Parathyroid adenoma (tissue), 2 donors: ENCODE measurements around the gene DPPA2.

Source experiments
- H2AFZ ChIP-seq: fragments of 300-600 bp; sonication (generic); one replicate; pipeline ENCODE4 v1.7.0; 2017; ENCODE audit warnings: antibody characterized with exemption, mild to moderate bottlenecking
- H3K27ac ChIP-seq: fragments of 300-600 bp; sonication (generic); one replicate; pipeline ENCODE4 v1.7.0; 2017
- H3K27me3 ChIP-seq: fragments of 300-600 bp; sonication (generic); one replicate; pipeline ENCODE4 v1.7.0; 2017; ENCODE audit warnings: low read length; ENCODE audit not compliant: control insufficient read depth, insufficient read depth
- H3K36me3 ChIP-seq: fragments of 300-600 bp; sonication (generic); one replicate; pipeline ENCODE4 v1.7.0; 2017; ENCODE audit warnings: low read length; ENCODE audit not compliant: control insufficient read depth, insufficient read depth
- H3K4me1 ChIP-seq: fragments of 300-600 bp; sonication (generic); one replicate; pipeline ENCODE4 v1.7.0; 2017; ENCODE audit warnings: control low read depth
- H3K4me2 ChIP-seq: fragments of 300-600 bp; sonication (generic); one replicate; pipeline ENCODE4 v1.7.0; 2017; ENCODE audit warnings: low read length
- H3K4me3 ChIP-seq: fragments of 300-600 bp; sonication (generic); one replicate; pipeline ENCODE4 v1.7.0; 2017; ENCODE audit warnings: low read depth, low read length
- H3K79me2 ChIP-seq: fragments of 300-600 bp; sonication (generic); one replicate; pipeline ENCODE4 v1.7.0; 2017; ENCODE audit warnings: control low read depth
- H3K9ac ChIP-seq: fragments of 300-600 bp; sonication (generic); one replicate; pipeline ENCODE4 v1.7.0; 2017; ENCODE audit warnings: mild to moderate bottlenecking
- H3K9me3 ChIP-seq: fragments of 300-600 bp; sonication (generic); one replicate; pipeline ENCODE4 v1.7.0; 2017; ENCODE audit warnings: low read length; ENCODE audit not compliant: control insufficient read depth
- CTCF ChIP-seq: fragments of 300-600 bp; sonication (generic); IDR thresholded peaks from one replicate; pipeline ENCODE4 v1.7.0; 2017; ENCODE audit warnings: antibody characterized with exemption, mild to moderate bottlenecking
- donor health status: primary hyperparathyroidism.

Gene DPPA2

DNA sequence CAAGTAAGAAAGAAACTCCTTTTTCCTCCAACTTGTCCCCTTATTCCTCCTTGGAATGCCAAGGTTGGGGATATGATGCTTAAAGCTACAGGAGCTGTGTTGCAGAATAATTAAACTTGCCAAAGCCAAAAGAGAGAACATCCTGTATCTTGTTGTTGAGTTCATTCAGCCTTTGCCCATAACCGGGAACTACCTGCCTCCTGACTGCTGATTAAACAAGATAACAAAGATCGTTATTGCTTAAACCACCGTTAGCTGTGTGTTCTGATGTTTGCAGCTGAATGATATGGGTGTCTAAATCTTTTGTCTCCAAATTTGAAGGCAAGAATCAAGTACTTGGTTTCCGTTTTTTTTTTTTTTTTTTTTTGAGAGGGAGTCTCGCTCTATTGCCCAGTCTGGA is 61.5 kb downstream of the DPPA2 start:
- TF ChIP-seq CTCF = no peak
- Histone ChIP-seq H3K79me2 (no peaks in the 10 kb centered on the region), H3K9me3 (no peaks in the 10 kb centered on the region), H3K4me1 (no peaks in the 10 kb centered on the region), H3K4me2 (no peak overlapping the region), H3K9ac (no peak overlapping the region), H3K27ac (no peak overlapping the region), H3K36me3 (no peaks in the 10 kb centered on the region), H3K27me3 (no peaks in the 10 kb centered on the region), H2AFZ (no peak overlapping the region), H3K4me3 (no peak overlapping the region)

DNA sequence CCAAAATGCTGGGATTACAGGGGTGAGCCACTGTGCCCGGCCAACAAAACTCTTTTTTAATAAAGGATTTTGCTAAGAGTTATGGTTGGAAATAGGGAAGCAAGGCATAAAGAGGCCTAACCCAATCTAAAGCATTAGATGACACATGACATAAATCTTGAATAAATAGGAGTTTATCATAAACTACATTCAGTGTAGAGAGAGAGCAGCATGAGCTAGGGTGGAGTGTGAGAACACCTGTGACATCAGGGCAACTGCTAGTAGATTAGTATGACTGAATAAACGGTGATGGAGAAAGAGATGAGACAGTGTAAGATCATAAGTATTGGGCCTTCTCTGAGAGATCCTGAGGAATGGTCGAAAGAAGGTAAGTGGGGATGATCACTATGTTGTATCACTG is 63.7 kb downstream of the DPPA2 start:
- H3K9me3 ChIP-seq = no peaks in the 10 kb centered on the region

More for the DNA sequence above, 63.7 kb downstream of the DPPA2 start:
- Histone ChIP-seq H3K79me2 (no peaks in the 10 kb centered on the region), H3K36me3 (no peaks in the 10 kb centered on the region), H2AFZ (no peak overlapping the region), H3K9ac (no peak overlapping the region), H3K27me3 (no peaks in the 10 kb centered on the region), H3K4me1 (no peaks in the 10 kb centered on the region), H3K4me3 (no peak overlapping the region), H3K4me2 (no peak overlapping the region), H3K27ac (no peak overlapping the region)
- no peak for TF ChIP-seq CTCF
